Measurements from ENCODE around the gene LITAF. TPM values are rescaled to one million over a fixed set of nuclear protein-coding genes. Genes with fewer than 3 reads are reported as not detected.

The LITAF gene
- polyA plus RNA-seq, 1 donor: 43.0 TPM

- H3K27ac ChIP-seq (ENCODE audit: low read length): no peak overlapping the region
- peaks cover 35% of the 10 kb centered on the region for H3K36me3 ChIP-seq (ENCODE audit: control insufficient read depth, insufficient read depth, low read length)
- DNase-seq: no peak
- 84% methylated on average over 2 of the region's 8 CpGs for WGBS (ENCODE audit: insufficient coverage, low lambda C conversion rate)
- H3K4me1 ChIP-seq (ENCODE audit: control insufficient read depth, insufficient read depth, low read length): no peaks in the 10 kb centered on the region
- no peak overlapping the region for H3K4me3 ChIP-seq (ENCODE audit: low read length)
- peaks cover 5% of the 10 kb centered on the region for H3K9me3 ChIP-seq (ENCODE audit: control insufficient read depth, low read depth, low read length)
- H3K27me3 ChIP-seq (ENCODE audit: control insufficient read depth, insufficient read depth, low read length): no peaks in the 10 kb centered on the region
These were observed 34.3 kb downstream of the LITAF start for GRCh38 chr16:11552440-11552839.

GRCh38 chr16:11551842-11552241 lies 34.9 kb downstream of the LITAF start:
- peaks cover 5% of the 10 kb centered on the region for H3K9me3 ChIP-seq (ENCODE audit: control insufficient read depth, low read depth, low read length)
- H3K4me1 ChIP-seq (ENCODE audit: control insufficient read depth, insufficient read depth, low read length): no peaks in the 10 kb centered on the region
- H3K27ac ChIP-seq (ENCODE audit: low read length): no peak overlapping the region
- WGBS (ENCODE audit: insufficient coverage, low lambda C conversion rate): no CpG with 5 or more reads among the region's 3 CpGs
- H3K27me3 ChIP-seq (ENCODE audit: control insufficient read depth, insufficient read depth, low read length): no peaks in the 10 kb centered on the region
- H3K36me3 ChIP-seq (ENCODE audit: control insufficient read depth, insufficient read depth, low read length): peaks cover 35% of the 10 kb centered on the region
- DNase-seq: no peak
- H3K4me3 ChIP-seq (ENCODE audit: low read length): no peak overlapping the region

GRCh38 chr16:11550791-11551498 lies 35.8 kb downstream of the LITAF start:
- Histone ChIP-seq H3K4me3 (ENCODE audit: low read length) (no peak overlapping the region), H3K4me1 (ENCODE audit: control insufficient read depth, insufficient read depth, low read length) (no peaks in the 10 kb centered on the region), H3K27ac (ENCODE audit: low read length) (no peak overlapping the region), H3K9me3 (ENCODE audit: control insufficient read depth, low read depth, low read length) (no peaks in the 10 kb centered on the region), H3K27me3 (ENCODE audit: control insufficient read depth, insufficient read depth, low read length) (no peaks in the 10 kb centered on the region), H3K36me3 (ENCODE audit: control insufficient read depth, insufficient read depth, low read length) (peaks cover 30% of the 10 kb centered on the region)
- no CpG with 5 or more reads among the region's 13 CpGs for WGBS (ENCODE audit: insufficient coverage, low lambda C conversion rate)
- no peak for DNase-seq

GRCh38 chr16:11547118-11547916 lies 39.4 kb downstream of the LITAF start:
- Histone ChIP-seq H3K27ac (ENCODE audit: low read length) (peak overlapping the region; percentile 17), H3K27me3 (ENCODE audit: control insufficient read depth, insufficient read depth, low read length) (no peaks in the 10 kb centered on the region), H3K4me1 (ENCODE audit: control insufficient read depth, insufficient read depth, low read length) (no peaks in the 10 kb centered on the region), H3K36me3 (ENCODE audit: control insufficient read depth, insufficient read depth, low read length) (peaks cover 17% of the 10 kb centered on the region), H3K4me3 (ENCODE audit: low read length) (no peak overlapping the region), H3K9me3 (ENCODE audit: control insufficient read depth, low read depth, low read length) (no peaks in the 10 kb centered on the region)
- 100% methylated on average over 2 of the region's 13 CpGs for WGBS (ENCODE audit: insufficient coverage, low lambda C conversion rate)
- no peak for DNase-seq

- Histone ChIP-seq H3K9me3 (ENCODE audit: control insufficient read depth, low read depth, low read length) (no peaks in the 10 kb centered on the region), H3K27ac (ENCODE audit: low read length) (peak overlapping the region; percentile 17), H3K4me1 (ENCODE audit: control insufficient read depth, insufficient read depth, low read length) (no peaks in the 10 kb centered on the region), H3K36me3 (ENCODE audit: control insufficient read depth, insufficient read depth, low read length) (peaks cover 15% of the 10 kb centered on the region), H3K4me3 (ENCODE audit: low read length) (no peak overlapping the region), H3K27me3 (ENCODE audit: control insufficient read depth, insufficient read depth, low read length) (no peaks in the 10 kb centered on the region)
- DNase-seq: no peak
- WGBS (ENCODE audit: insufficient coverage, low lambda C conversion rate): no CpG with 5 or more reads among the region's 5 CpGs
These were observed 40.1 kb downstream of the LITAF start for GRCh38 chr16:11546608-11547061.

GRCh38 chr16:11543661-11544393 lies 42.9 kb downstream of the LITAF start:
- DNase-seq: no peak

GRCh38 chr16:11542069-11542744 lies 44.5 kb downstream of the LITAF start:
- no peaks in the 10 kb centered on the region for H3K4me1 ChIP-seq (ENCODE audit: control insufficient read depth, insufficient read depth, low read length)
- no CpG with 5 or more reads among the region's 9 CpGs for WGBS (ENCODE audit: insufficient coverage, low lambda C conversion rate)
- no peak for DNase-seq

More at GRCh38 chr16:11543661-11544393, 42.9 kb downstream of the LITAF start:
- Histone ChIP-seq H3K27ac (ENCODE audit: low read length) (no peak overlapping the region), H3K4me3 (ENCODE audit: low read length) (no peak overlapping the region), H3K27me3 (ENCODE audit: control insufficient read depth, insufficient read depth, low read length) (no peaks in the 10 kb centered on the region), H3K9me3 (ENCODE audit: control insufficient read depth, low read depth, low read length) (no peaks in the 10 kb centered on the region), H3K36me3 (ENCODE audit: control insufficient read depth, insufficient read depth, low read length) (no peaks in the 10 kb centered on the region), H3K4me1 (ENCODE audit: control insufficient read depth, insufficient read depth, low read length) (no peaks in the 10 kb centered on the region)
- no CpG with 5 or more reads among the region's 12 CpGs for WGBS (ENCODE audit: insufficient coverage, low lambda C conversion rate)

GRCh38 chr16:11539641-11540050 lies 47.1 kb downstream of the LITAF start:
- no peak overlapping the region for H3K27ac ChIP-seq (ENCODE audit: low read length)
- H3K9me3 ChIP-seq (ENCODE audit: control insufficient read depth, low read depth, low read length): no peaks in the 10 kb centered on the region
- H3K4me3 ChIP-seq (ENCODE audit: low read length): no peak overlapping the region
- no CpG with 5 or more reads among the region's 4 CpGs for WGBS (ENCODE audit: insufficient coverage, low lambda C conversion rate)
- H3K27me3 ChIP-seq (ENCODE audit: control insufficient read depth, insufficient read depth, low read length): no peaks in the 10 kb centered on the region
- no peaks in the 10 kb centered on the region for H3K4me1 ChIP-seq (ENCODE audit: control insufficient read depth, insufficient read depth, low read length)
- H3K36me3 ChIP-seq (ENCODE audit: control insufficient read depth, insufficient read depth, low read length): no peaks in the 10 kb centered on the region
- DNase-seq: no peak

More at GRCh38 chr16:11542069-11542744, 44.5 kb downstream of the LITAF start:
- Histone ChIP-seq H3K27me3 (ENCODE audit: control insufficient read depth, insufficient read depth, low read length) (no peaks in the 10 kb centered on the region), H3K36me3 (ENCODE audit: control insufficient read depth, insufficient read depth, low read length) (no peaks in the 10 kb centered on the region), H3K4me3 (ENCODE audit: low read length) (no peak overlapping the region), H3K9me3 (ENCODE audit: control insufficient read depth, low read depth, low read length) (no peaks in the 10 kb centered on the region), H3K27ac (ENCODE audit: low read length) (no peak overlapping the region)

- DNase-seq: no peak
- no peaks in the 10 kb centered on the region for H3K36me3 ChIP-seq (ENCODE audit: control insufficient read depth, insufficient read depth, low read length)
- no peaks in the 10 kb centered on the region for H3K27me3 ChIP-seq (ENCODE audit: control insufficient read depth, insufficient read depth, low read length)
- H3K27ac ChIP-seq (ENCODE audit: low read length): no peak overlapping the region
- no peaks in the 10 kb centered on the region for H3K9me3 ChIP-seq (ENCODE audit: control insufficient read depth, low read depth, low read length)
- no peak overlapping the region for H3K4me3 ChIP-seq (ENCODE audit: low read length)
- WGBS (ENCODE audit: insufficient coverage, low lambda C conversion rate): no CpG with 5 or more reads among the region's 9 CpGs
- H3K4me1 ChIP-seq (ENCODE audit: control insufficient read depth, insufficient read depth, low read length): no peaks in the 10 kb centered on the region
These were observed 47.8 kb downstream of the LITAF start for GRCh38 chr16:11538880-11539279.

Data from large intestine (tissue), 3 donors.